Neural cell (in vitro differentiated cells): ENCODE data around the gene NCBP2L.

ENCODE experiments used
- CTCF ChIP-seq: fragments of 450-650 bp; IDR thresholded peaks from 2 replicates; pipeline ENCODE4 v1.5.1; 2014; ENCODE audit warnings: antibody characterized with exemption, mild to moderate bottlenecking, moderate library complexity; ENCODE audit not compliant: poor library complexity, severe bottlenecking
- POLR2AphosphoS5 ChIP-seq: IDR thresholded peaks from 2 replicates; pipeline ENCODE4 v1.6.1; 2012

- TF ChIP-seq POLR2AphosphoS5 (no peak), CTCF (no peak)
These were observed 7.8 kb upstream of the NCBP2L start for GRCh38 chrX:107769581-107770317.
